DMS 273 (cell line): ENCODE data around the gene ANKMY1.

Experiments
- DNase-seq: peaks from one replicate; lab custom pipeline; 2025; ENCODE audit not compliant: unreplicated experiment; lab: John Stamatoyannopoulos, UW

The ANKMY1 gene

DNA sequence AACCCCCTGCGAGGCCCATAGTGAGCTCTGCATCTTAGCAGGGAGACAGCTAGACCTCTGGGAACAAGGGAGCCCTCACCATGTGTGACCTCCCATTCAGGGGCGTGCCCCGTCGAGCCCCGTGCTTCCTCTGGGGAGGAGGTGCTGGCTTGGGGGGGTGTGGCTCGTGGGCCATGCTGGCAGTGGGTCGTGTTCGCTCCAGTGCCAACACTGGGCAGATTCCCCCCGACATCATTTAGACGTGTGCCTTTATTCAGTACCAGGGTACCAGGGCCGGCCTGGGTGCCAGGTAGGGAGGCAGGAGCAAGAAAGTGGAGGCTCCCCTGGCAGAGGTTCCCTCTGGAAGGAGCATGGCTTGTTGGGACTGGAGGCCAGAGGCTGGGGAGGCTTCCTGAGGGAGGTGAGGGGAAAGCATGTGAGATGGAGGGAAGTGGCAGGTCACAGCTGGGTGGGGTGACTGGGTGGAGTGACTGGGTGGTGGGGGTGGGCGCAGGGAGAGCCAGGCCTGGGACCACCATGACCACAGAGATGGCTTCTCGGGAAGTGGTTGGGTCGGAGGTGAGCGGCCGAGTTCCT is 107.2 kb downstream of the ANKMY1 start:
- no peak for DNase-seq

DNA sequence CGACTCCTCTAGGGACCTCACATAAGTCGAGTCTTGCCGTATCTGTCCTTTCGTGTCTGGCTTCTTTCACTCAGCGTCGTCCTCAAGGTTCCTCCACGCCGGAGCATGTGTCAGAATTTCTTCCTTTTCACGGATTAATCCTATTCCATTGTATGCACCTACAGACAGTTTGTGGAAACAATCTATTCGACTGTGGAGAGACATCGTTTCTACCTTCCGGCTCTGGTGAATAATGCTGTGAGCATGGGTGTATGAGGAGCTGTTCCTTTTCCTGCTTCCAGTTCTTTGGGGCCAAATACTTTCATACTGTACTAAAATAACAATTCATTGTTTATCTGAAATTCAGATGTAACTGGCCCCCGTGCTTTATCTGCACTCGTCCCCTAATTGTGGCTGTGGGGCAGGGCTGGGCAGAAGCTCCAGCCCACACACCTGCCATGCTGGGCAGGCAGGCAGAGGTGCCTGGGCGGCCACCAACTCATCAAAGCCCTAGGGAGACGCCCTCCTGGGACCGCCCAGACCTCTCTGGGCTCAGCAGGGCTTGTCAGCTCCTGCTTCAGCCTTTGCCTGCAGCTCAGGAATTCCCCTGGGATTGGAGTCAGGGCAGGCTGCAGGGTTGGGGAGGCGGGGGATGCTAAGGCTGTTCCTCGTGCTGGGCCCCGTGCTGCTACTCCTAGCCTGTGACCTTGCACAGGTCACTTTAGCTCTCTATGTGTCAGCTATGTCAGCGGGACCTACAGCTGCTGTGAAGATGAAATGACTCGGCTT is 107.8 kb downstream of the ANKMY1 start:
- peak; percentile 44 for DNase-seq

GRCh38 chr2:240448387-240449274 is 109.2 kb downstream of the ANKMY1 start:
- no peak for DNase-seq

DNA sequence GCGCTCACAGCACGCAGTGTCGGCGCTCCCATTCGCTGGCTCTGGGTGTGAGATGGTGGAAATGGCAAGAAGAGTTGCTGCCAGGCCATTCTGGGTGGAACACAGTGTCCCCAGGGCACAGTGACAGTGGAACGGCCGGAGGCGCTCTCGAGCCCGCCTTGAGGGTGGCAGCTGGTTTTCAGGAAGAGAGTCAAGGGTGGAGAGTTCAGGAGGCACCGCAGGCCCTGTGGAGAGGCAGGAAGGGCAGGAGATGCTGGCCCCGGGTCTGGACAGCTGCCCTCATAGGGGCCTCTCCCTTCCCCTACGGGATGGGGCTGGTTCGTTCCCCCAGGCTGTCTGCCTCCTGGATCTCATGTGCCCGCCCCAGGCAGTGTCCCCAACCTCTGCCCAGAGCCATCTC is 109.9 kb downstream of the ANKMY1 start:
- DNase-seq: no peak

- DNase-seq: no peak
These were observed 110.5 kb downstream of the ANKMY1 start for GRCh38 chr2:240447331-240447730.

GRCh38 chr2:240446664-240447175 is 111.1 kb downstream of the ANKMY1 start:
- no peak for DNase-seq

GRCh38 chr2:240445961-240446663 is 111.7 kb downstream of the ANKMY1 start:
- DNase-seq: no peak

DNA sequence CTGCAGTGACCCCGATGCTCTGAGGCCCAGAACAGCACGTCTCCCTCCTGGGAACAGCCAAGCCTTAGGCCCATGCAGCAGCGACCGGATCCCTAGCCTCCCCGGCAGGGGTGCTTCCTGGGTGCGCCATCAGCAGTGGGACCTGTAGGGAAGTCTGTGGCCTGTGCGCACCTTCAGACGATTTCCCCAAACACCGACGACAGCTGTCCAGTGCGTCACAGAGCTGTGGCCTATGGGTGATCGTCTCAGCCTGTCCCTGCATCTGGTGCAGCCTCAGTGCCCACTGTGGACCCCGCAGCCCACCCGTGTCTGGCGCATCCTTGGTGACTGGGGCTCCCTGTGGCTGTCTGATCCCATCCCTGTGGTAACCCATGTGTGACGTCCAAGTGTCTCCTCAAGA is 113.3 kb downstream of the ANKMY1 start:
- no peak for DNase-seq

GRCh38 chr2:240443891-240444301 is 113.9 kb downstream of the ANKMY1 start:
- no peak for DNase-seq

DNA sequence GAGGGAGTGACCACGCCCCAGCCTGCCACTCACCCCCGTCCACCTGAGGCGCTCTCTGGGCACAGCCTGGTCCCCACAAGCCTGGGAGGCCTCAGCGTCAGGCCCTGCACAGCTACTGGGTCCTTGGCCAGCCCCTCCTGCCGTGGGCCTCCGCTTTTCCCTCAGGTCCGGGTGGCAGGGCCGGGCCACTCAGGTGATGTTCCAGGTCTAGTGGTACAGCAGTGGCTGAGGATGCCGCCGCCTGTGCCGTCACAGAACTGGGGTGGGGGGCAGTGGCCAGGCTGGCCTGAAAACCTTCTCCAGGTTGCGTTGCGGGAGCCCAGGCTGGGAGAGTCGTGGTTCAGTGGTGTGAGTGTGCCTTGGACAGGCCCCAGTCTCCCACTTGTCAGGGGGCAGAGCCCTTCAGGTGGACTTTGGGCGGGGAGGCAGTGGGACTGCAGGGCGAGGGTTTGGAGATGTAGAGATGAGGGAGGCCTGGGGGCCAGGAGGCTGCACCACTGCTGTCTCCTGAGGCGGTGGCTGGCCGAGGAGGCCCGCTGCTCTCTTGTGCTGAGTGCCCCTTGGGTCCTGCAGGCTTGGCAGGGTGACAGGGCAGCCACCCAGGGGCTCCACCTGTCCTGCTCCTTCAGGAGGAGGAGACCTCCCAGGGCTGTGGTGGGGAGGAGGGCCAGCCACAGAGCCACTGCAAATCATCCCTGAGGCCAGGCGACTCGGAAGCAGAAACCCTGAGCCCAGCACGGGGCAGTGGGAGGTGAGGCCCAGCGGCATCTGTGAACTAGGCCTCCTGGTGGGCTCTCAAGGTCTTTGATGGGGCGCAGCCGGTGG is 114.7 kb downstream of the ANKMY1 start:
- no peak for DNase-seq

GRCh38 chr2:240441993-240442411 is 115.8 kb downstream of the ANKMY1 start:
- no peak for DNase-seq

- no peak for DNase-seq
These were observed 116.3 kb downstream of the ANKMY1 start for GRCh38 chr2:240441326-240441992.

DNA sequence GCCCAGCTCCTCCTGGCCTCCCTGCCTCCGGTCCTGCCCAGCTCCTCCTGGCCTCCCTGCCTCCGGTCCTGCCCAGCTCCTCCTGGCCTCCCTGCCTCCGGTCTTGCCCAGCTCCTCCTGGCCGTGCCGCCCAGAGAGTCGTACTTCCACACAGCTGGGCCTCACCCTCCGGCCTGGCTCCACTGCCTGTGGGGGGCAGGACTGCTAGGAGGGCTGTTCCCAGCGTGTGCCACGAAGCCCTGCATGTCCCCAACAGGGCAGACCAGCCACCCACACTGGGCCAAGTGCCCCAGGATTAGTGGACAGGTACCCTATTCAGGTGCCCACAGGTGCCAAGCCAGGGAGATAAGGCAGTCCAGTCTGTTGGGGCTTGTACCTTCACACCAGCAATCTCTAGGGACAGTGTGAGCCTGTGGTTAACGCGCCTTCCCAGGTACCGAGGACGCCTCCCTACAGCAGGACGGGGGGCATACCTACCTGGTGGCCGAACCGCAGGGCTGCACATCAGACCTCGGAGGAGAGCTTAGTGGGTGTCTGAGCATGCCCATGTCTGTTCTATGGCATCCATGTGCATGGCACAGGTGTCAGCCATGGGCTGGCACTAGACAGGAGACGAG is 117.0 kb downstream of the ANKMY1 start:
- no peak for DNase-seq

DNA sequence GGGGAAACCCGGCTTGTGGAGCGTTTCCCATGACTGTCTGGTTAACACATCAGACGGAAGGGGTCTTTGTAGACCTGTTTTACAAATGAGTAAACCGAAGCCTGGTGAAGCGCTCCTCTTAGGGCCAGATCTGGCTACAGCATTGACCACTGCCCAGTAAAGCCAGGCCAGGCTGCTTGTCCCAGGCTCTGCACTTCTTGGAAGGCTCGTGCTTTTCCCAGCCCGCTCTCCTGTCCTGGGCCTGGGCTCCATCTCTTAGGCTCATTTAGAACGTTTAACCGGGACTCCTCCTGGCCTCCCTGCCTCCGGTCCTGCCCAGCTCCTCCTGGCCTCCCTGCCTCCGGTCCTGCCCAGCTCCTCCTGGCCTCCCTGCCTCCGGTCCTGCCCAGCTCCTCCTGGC is 117.5 kb downstream of the ANKMY1 start:
- DNase-seq: no peak

DNA sequence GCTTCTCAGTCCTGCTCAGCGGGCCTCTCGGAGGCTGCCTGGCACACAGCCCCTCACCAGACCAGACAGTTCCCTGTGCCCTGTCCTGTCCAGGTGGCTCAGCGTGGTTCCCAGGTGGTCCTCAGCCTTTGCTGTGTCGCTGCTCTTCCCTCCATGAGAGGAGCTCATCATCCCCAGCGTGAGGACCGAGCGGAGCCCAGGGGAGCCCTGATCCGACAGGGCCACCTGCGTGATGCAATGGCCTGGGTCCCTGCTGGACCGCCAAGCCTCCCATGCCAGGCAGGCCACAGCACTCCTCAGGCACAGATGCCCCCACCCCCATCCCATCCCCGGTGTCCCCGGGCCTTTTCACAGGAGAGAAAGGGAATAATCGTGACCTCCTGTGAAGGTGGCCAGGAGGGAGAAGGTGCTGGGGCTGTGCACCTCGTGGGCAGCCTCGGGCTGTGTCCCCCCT is 118.1 kb downstream of the ANKMY1 start:
- no peak for DNase-seq

GRCh38 chr2:240438810-240439697 is 118.7 kb downstream of the ANKMY1 start:
- no peak for DNase-seq

- DNase-seq: peak; percentile 82
These were observed 119.7 kb downstream of the ANKMY1 start for GRCh38 chr2:240437861-240438809.
